Right renal pelvis (tissue), 4 donors: ENCODE results near the gene PDE1C. TPM values are rescaled to one million over a fixed set of nuclear protein-coding genes. Genes with fewer than 3 reads are reported as not detected.
"Not testable (repeated sequence)": the region's sequence is repeated elsewhere in the genome, so short reads cannot be mapped to it uniquely, and the experiment has no call there.

ENCODE experiments used
- DNase-seq, 4 donors: peaks; one replicate each; pipeline ENCODE4 v3.0.0-alpha.2; 2013; ENCODE audit warnings: low read depth in 4 of 4, low spot score in 3 of 4, missing footprints in 1 of 4
- polyA plus RNA-seq, 4 donors: library from polyadenylated mRNA; unstranded; fragments of 120-200 nt; gene quantifications; one replicate each; pipeline ENCODE4 v1.2.1, GENCODE V29; 2013; ENCODE audit not compliant: insufficient read length in 4 of 4

Gene PDE1C
- polyA plus RNA-seq, 4 donors: 3.2 to 4.6 (median 4.3) TPM

DNA sequence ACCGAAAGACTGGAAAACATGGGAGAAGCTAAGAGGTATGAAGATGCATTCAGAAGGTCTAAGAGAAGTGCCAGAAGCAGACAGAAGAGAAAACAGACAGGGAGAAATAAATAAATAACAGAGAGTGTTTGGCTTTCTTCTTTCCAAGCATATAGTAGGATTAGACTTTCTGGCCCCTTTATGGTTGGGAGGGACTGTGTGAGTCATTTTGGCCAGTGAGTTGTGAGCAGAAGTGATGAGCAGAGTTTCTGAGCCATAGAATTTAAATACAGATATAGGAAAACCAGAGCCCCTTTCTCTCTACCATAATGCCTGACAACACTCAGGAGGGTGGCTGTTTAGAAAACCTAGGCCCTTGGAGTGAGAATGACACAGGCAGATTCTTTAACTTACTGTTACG is 212.2 kb downstream of the PDE1C start:
- DNase-seq: no peak

DNA sequence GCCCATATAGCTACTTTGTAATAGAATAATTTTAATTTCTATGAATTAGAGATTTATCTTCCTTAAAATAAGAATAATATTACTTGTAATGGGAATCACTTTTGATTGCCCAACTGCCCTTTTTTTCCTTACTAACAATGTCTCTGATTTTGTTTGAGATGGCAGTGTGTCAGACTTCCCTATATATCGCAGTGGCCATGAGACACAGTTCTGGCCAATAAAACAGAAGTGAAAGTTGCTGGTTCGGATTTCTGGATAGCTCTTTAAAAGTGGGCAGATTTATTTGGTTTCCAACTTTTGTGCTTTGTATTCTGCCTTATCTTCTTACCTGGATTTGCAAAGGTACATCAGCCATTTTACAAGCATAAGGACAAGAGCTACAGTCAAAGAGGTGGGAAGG is 213.0 kb downstream of the PDE1C start:
- no peak for DNase-seq

DNA sequence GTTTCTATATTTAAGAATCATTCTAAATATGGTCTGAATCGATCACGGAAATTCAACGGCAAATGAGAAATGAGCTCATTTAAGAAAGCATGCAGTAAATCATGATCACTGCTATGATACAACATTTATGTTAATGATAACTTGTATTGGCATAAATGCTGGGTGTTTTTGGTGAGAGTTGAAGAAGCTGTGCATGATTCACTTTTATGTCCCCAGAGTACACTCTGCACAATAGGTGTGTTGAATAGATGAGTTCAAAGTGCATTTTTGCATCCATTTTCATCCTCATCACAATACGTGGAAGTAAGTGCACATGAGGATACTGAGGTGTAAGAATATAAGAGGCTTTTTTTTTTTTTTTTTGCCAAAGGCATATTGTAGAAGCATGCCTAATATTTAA is 213.9 kb downstream of the PDE1C start:
- no peak for DNase-seq

DNA sequence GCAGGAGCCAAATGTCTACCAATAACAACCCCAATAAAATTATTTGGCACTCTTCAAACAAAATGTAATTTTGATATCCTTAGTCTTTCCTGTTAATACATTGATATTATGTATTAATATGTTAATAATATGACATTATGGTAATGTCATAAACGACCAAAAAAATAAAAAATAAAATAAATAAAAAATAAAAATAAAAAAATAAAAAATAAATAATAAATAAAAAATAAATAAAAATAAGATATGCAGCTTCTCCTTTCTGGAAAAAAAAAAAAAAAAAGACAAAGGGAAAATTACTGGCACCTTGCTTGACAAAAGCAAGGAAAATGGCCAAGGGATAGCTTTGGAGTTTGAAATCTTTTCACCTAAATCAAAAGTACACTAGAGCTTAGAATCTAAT is 214.7 kb downstream of the PDE1C start:
- no peak for DNase-seq

DNA sequence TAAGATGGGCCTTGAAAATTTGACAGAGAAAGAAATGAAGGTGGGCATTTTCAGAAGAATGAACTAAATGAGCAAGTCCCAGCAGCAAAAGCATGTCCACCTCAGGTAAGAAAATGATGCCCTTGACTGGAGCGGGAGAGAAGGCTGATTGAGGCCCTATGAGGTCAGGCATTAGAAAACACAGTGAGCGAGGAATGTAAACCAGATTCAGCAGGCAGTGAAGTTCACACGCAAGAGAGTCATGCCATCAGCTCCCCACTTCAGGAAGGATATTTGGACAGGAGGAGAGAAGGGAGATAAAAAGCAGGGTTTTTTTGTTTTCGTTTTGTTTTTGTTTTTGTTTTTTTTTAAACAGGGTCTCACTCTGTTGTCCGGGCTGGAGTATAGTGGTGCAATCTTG is 216.8 kb downstream of the PDE1C start:
- DNase-seq: no peak

DNA sequence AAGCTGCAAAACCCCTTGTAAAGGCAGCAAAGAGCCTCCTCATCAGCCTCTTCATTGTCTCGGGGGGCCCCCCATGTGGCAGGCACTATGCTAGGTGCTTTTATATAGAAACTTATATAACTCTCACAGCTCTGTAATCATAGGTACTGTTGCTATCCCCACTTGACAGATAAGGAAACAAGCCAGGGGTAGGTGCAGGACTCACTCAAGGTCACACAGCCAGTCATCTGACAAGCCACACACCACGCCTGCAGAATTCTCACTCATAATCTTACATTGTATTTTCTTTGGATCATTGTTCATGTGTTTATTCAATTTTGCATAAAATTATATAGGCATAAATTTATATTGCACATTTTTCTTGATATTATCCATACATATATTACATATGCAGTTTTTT is 217.7 kb downstream of the PDE1C start:
- DNase-seq: no peak

DNA sequence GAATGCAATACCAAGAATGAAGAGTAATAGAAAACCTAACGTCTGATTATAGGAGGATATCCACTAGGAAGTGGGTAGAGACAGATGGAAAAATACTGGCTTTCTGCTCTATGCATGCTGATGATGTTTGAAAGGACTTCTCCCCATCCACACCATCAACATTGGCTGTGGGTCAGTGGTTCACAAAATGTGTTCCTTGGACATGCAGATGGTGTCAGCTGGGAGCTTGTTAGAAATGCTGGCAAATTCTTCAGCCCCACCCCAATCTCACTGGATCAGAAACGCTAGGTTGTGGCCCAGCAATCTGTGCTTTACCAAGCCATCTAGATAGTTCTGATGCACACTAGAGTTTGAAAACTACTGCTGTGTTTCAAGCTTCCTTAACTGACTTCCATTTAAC is 219.1 kb downstream of the PDE1C start:
- DNase-seq: no peak

DNA sequence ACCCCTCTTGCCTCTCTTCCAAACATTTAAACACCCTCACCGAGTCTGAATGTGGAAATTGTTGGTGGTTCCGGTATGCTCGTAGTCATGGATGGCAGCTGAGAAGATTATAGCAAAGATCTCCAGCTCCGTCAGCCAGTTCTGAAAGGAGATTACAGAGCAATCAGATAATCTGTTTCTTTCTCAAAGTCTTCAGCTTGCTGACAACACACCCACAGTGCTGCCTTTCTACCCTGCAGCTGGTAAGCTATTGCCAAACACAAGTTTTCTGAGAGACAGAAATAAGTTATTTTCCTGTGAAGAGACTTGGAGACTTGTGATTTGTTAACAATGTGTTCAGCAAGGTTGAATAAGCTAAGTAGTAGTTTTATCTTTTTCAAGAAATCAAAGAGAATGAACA is 219.6 kb downstream of the PDE1C start:
- no peak for DNase-seq

DNA sequence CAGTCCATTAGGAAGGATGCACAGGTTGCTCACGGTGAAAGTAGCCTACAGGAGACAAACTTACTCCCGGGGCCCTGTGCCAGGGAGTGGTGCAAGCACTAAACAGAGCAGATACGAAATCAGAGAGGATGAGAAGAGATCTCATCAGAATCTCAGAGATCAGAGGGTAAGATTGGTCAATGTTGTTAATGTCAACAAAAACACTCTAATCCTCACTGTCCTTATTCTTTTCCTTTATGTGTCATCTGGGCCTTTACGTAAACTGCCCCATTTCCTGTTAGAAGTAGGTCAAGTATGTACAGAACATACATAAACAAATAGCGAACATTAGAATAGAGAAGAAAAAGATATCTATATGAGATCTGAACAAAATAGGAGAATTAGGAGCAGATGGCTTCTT is 220.1 kb downstream of the PDE1C start:
- DNase-seq: no peak

DNA sequence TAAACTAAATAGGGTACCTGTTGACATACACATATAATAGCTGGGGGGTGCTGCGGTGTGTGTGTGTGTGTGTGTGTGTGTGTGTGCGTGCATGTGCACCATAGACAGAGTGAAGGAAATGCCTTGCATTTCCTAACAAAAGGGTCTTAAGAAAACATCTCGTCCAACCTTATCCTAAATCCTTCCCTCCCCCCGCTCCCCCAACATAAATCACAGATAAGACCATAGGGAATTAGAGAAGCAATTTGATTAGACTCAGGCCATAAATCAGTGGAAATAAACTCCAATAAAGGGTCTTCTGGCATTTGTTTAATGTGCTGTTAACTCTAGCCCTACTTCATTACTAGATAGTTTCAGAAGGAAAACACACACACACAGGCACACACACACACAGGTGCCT is 234.7 kb downstream of the PDE1C start:
- peak in 2 of 4 donors; percentile 12 to 43 for DNase-seq

DNA sequence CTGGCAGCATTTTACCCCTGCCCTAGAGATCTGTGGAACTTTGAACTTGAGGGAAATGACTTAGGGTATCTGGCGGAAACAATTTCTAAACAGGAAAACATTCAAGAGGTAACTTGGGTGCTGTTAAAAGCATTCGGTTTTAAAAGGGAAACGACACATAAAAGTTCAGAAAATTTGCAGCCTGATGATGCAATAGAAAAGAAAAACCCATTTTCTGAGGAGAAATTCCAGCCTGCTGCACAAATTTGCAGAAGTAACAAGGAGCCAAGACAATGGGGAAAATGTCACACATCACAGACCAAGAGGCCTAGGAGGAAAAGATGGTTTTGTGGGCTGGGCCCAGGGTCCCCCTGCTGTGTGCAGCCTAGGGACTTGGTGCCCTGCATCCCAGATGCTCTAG is 236.6 kb downstream of the PDE1C start:
- DNase-seq: not testable (repeated sequence)

DNA sequence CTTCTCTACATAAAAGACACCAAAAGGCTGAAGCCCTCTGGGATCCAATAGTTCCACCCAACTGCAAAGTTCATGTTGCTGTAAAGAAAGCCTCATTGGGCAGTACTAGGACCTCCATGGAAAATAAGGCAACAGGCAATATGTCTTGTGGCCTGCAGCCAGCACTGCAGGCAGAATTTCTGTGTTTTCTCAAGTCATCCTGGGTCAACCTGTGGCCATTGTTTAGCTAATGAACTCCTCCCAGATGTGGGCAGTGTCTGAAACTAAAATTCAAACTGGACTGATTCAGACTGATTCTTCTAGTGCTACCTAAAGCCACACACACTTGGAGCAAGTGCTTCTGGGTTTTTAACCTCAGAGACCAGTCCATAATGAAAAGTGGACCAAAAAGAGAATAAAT is 241.7 kb downstream of the PDE1C start:
- no peak for DNase-seq

DNA sequence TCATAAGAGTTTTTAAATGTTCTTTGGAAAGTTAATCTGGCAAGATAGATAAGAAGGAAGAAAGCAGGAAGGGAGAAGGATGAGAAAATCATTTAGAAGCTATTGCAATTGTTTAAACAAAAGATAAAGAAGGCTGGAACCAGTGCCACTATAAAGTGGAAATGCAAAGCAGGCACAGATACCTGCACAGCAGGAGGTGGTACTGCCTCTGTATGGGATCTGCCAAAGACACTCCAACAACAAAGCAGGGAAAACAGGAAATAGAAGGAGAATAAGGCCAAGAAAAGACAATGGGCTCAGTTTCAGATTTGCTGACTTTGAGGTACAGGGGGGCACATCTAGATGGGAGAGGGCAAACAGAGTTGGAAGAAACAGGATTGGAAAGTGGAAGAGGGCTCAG is 244.6 kb downstream of the PDE1C start:
- DNase-seq: no peak

DNA sequence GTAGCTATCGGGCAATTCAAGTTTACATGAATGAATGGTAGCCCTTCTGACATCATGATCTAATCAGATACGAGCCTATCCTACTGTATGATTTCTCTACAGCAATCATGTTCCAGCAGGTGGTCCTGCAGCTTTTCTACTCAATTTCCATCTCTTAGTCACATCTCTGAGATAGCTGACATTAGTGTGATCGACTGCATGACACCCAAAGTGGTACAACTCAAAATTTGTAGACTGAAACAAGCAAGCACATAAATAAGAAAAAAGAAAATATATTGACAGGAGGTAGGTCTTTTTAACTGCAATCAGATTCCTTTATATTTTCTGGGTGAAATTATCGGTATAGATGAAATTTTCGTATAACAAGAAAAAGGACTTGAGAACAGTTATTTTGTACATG is 251.2 kb downstream of the PDE1C start:
- DNase-seq: no peak

DNA sequence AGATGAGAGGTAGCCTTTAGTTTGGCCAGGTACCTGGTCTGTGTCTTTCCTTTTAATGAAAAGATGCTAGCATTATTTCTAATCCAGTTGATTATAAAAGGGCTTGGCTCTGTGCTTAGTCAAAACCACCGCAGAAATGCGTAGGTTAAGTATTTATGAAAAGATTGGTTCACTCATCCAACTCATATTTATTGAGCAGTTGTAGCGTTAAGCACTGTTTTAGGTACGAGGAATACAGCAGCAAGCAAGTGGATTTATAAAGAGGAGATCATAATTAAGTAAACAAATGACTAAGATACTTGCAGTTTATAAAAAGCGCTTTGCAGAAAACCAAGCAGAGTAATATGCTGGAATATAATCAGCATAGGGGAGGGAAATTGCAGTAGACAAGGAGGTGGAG is 253.4 kb downstream of the PDE1C start:
- no peak for DNase-seq

DNA sequence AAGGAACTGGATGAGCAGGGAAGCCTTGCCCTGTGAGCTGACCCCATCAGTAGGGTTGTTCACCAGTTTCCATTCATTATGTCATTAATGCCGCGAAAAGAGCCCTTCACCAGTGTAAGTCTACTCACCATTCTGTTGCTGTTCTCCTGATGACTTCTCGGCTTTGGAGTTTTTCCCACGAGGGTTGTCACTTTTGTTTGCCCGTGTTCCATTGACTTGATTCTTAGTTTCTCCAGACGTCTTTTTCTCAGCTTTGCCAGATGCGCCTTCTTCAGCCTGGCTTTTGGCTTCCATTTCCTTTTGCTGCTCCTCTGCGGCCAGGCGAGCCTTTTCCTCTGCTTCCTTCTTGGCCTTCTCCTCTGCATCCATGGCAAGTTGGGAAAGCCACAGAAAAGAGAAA is 254.4 kb downstream of the PDE1C start:
- DNase-seq: no peak

DNA sequence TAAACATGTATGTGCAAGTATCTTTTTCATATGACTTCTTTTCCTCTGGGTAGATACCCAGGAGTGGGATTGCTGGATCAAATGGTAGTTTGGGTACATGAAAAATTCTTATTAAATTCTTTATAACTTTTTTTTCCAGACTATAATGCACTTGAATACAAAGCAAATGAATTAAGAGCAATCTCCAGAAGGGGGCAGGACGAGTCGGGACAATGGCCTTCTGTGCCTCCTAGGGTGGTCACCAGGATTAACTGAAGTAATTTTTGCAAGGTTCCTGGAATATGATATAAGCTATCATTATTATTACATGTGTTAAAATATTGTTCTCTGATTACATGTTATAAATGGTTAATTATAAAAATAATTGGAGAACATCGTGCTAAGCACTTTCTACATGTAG is 256.0 kb downstream of the PDE1C start:
- DNase-seq: no peak

DNA sequence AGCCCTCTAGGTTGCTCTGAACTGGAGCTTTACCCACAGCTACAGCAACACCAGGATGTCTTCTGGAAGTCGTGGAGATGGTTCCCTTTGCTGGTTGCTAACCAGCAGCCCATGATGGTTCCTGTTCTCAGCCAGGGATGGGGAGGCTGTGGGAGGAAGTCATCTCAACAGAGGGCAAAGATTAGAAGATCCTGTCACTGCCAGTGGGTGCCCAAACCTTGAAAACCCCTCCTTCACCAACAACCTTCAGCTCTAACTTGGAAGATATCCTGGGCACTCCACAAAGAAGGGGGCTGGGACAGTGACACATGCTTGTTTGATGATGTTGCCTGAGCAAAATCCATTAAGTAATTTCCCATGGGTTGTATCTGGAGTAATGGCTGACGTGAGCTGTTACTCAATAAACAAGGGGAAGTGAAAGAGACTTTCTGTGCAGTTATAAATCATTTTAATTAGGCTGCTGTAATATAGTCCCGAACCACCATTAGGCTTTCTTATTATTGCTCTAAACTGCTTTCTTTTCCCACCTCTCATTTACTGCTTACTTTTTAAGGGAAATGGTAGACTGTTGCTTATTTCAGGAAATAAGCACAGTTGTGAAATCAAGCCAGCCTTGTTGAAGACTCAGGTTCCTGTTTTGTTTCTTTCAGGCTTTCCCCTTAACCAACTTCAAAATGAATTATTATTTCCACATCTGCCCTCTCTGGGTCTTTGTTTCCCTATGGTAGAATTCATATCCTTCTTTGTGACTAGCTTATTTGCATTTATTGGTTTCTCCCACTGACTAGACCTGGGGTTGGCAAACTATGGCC is 258.4 kb downstream of the PDE1C start:
- peak in 1 of 4 donors; percentile 15 for DNase-seq

DNA sequence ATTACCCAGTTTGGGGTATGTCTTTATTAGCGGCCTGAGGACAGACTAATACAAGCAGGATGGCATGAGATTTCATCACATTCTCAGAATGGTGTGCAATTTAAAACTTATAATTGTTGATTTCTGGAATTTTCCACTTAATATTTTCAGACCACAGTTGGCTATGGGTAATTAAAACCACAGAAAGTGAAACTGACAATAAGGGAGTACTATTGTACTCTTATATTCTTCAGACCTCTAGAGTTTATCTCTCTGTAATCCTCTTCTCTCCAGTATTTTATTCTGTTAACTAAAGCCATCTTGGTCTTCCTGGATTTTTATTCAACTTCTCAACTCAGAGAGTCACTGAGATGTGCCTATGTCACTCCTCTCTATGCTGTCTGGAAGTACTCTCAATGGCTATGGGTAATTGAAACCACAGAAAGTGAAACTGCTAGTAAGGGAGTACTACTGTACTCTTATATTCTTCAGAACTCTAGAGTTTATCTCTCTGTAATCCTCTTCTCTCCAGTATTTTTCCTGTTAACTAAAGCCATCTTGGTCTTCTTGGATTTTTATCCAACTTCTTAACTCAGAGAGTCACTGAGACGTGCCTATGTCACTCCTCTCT is 264.9 kb downstream of the PDE1C start:
- DNase-seq: no peak

DNA sequence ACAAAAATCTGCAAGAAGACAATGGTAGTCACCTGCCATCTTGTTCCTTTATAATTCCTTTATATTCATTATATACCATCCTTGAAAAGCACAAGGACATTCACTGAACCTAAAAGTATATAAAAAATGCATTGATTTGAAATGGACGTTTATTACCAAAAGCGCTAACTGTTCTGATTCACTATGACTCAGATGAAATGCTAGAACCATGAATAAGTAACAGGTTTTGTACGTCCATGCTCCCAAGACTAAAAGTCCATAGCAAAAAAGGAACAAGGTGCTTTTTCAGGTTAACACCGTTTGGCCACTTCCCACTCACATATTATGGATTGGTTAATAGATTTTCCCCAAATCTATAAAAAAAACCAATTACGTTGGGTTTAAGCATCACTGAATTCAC is 273.8 kb downstream of the PDE1C start:
- no peak for DNase-seq

DNA sequence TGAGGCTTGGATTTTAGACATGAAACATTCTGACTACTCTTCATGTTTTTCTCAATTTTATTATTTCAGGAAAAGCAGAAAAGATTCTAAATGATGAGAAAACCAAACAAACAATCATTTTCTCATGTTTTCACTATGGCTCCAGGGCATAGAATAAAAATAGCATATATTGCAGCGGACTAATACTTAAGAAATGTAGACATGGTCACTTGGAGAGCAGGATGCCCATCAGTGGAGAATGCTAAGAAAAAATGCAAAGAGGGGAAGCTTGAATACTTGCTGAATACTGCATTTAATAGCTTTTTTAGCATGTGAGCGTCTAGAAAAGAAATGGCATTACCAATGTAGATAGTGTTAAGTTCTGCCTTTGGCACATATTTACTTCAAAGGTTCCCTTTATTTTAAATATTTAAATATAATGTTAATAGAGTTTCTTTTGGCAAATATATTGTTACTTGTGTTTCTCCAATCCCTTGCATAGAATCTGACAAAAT is 275.3 kb downstream of the PDE1C start:
- no peak for DNase-seq

DNA sequence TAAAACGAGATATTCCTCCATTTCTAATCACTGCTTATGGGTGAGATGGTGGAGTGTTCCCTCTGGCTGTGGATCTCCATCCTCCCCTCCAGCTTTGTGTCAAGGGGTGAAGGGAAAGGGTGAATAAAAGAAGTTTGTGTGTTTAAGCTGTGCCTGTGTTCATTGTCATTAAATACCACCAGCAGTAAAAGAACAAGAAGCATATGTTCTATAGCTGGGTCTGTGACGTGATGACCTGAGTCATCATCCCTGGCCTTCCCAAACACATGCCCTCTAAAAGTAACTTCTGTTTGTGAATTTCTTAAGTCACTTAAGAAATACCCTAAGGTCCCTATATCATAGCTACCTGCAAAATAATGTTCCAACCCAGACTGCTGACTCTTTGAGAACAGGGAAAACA is 278.3 kb downstream of the PDE1C start:
- DNase-seq: no peak
